GM19099 (cell line): ENCODE data around the gene KDM4C.

Experiments
- POLR2A ChIP-seq: IDR thresholded peaks from 3 replicates; pipeline ENCODE4 v1.6.1; 2011; ENCODE audit warnings: low read depth; ENCODE audit not compliant: insufficient read length; ENCODE audit errors: extremely low read depth

The KDM4C gene

DNA sequence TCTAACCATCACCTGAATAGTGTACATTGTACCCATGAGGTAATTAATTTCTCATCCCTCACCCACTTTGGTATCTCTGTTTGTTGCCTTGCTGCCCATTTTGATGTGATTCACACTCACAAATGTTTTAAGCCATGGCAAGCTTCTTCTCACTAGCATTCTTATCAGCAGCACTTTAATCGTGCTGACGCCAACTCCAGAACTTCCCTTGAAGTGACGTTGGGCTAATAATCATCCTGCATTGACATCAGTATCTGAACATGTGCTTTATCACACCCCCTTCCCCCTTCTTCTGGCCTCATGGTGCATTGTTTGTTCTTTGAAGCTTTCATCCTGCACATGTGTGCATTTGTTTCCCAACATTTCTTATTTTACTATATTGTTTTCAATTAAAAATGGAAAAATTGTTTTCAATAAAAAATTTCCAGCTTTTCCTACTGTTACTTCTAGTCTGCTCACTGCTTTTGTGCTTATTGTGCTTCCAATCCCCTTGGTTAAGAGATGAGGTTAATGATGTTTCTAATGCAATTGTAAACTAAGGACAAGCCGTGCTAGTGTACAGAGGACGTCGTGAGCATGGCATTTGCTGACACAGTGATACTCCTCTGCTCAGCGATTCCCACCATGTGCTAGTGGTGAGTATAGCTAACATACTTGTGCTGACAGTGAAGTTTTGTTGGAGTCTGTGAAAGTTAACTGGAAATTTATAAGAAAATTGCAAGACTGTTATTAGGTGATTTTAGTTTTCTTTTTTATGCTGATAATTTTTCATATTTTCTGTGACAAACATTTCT, 238.5 kb downstream of the KDM4C start:
- no peak for TF ChIP-seq POLR2A

DNA sequence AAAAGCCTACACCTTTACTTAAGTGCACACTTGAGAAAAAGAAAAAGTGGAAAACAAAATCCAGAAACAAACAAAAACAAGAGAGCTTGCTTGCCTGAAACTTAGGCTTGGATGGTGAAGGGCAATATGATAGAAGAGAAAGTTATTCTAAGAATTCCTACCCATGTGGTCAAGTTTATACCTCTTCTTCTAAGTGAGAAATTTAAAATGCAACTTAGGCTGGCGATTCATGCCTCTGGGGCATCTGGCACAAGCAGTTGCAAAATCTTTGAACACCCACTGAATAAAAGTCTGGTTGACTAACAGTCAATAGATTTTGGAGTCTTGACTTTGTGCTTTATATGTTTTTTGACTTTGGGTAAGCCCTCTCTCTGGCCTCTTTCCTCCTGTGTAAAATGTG, 239.6 kb downstream of the KDM4C start:
- no peak for TF ChIP-seq POLR2A

DNA sequence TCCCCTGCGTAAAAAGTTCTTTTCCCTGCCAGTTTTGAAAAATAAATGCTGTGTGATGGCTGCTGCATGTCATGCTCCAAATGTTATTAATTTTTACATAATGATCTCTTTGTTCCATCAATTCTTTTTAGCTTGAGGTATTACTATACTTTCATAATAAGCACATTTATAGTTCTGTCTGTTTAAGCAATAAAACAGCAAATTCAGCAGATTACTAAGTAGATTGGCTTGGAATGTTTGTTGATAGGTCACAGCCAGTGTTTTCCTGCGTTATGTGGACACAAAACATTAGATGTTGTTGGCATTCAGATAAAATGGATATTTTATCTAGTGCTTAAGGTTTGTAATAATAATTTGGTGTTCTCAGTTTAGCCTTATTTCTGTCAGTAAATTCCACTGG, 242.0 kb downstream of the KDM4C start:
- no peak for TF ChIP-seq POLR2A

DNA sequence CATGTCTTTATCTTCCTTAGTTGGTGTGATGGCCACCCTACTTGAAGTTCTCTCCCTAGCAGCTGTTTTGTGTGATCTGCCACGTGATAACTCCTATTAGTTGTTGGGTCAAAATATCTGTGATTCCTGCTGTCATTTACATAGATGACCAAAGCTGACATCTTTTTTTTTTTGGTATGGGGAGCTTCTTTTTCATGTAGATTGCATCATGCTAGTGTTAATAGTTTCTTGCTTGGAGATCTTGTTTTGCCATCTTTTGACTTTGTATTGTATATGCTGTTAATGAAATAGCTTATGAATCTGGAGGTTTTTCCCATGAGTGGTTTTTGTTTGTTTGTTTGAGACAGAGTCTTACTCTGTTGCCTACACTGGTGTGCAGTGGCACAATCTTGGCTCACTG, 243.8 kb downstream of the KDM4C start:
- no peak for TF ChIP-seq POLR2A

DNA sequence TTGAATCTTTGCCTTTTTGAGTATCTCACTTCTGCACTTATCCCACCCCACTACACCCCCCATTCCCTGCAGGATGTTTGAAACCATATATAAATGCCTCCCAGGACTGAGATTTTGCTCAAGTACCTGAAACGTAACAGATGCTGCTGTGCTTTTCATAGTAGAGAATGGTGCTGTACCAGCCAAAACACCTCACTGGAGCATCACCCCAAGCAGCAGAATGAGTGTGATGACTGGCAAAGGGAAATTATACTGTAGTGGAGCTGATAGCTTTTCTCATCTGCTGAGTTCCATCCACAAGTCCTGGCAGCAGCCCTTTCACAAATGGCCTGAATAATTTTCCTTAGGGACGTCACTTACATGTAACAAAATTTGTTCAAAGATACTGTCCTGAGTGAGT, 246.1 kb downstream of the KDM4C start:
- TF ChIP-seq POLR2A = no peak

DNA sequence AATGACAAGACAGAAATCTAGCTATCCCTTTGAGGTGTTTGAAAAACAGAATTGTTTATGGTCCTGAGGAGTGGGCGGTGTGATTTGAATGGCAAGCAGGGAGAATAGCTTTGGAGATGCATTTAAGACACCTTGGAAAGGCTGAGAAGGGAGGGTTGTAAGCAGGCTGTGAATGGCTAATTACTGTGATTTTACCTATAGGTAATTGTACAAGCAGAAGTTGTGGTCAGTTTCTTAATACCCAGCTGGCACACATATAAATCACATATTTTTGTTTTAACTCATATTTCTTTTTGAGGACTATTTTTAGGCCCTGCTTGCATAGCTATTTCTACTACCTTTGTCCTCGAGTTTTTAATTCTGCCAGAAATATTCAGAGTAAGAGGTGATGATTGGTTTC, 248.6 kb downstream of the KDM4C start:
- TF ChIP-seq POLR2A = no peak

DNA sequence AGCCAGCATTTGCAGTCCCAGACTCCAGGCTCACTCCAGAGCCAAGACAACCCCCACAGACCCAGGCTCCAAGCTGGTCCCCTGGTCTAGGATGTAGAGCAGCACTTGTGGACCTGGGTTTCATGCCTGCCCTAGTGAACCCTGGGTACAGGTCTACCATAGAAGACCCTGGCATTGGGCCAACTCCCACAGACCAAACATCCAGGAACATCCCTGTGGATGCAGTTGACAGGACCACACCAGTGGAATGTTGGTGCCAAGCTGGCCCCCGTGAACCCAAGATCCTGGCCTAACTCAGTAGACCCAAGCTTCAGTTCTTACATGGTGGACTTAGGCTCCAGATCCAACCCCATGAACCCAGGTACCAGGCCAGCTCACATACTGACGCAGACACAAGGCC, 250.6 kb downstream of the KDM4C start:
- TF ChIP-seq POLR2A = no peak

DNA sequence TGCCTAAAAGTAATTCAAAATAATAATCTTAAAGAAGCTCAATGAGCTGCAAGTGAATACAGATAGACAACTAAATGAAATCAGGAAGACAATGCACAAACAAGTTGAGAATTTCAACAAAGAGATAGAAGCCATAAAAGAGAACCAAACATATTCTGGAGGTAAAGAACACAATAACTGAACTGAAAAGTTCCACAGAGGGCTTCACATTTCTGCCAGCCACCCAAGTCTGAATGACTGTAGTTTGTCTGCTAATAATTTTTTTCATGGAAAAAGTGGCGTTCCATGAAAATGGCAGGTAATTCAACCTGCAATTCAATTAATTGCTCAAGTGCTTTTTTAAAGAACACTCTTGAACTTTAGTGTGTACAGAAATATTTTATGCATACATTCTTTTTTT, 251.3 kb downstream of the KDM4C start:
- no peak for TF ChIP-seq POLR2A

DNA sequence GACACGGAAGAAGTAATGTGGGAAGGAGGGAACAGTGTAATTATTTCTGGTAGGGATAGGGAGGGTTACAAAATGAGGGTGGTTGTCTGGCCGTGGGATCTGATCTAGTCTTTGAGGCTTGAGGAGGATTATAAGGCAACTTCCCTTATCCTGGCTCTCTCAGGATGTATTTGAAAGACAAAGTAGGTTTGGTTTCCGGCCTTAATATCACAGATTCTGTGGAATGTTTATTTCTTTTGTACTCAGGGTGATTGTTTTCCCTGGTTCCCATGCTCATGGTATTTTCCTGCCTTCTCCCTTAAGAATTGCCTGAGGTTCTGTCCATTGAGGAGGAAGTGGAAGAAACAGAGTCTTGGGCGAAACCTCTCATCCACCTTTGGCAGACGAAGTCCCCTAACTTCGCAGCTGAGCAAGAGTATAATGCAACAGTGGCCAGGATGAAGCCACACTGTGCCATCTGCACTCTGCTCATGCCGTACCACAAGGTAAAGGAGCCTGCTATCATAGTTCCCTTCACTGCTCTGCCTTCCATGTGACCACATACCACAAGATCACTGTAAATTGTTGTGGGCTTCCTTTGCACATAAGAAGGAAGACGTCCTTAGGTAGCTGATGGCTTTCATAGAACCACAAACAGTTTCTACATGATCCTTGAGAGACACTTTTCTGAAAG, 253.8 kb downstream of the KDM4C start:
- no peak for TF ChIP-seq POLR2A

DNA sequence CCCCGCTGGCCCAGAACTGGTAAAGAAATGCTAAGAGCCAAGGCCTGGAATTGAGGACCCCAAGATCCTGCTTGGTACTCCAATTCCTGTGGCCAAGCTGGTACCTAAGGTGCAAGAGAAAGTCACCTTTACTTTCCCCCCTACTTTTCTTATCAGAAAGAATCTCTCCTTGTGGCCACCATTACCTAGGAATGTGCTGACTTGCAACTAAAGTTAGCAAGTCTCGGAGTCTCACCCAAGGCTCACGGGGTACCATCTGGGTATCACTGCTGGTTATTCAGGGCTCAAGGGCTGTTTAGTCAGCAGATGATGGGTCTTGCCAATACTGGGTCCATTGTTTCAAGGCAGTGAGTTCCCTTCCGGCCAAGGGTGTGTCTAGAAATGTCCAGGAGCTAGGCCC, 270.2 kb downstream of the KDM4C start:
- TF ChIP-seq POLR2A = no peak

DNA sequence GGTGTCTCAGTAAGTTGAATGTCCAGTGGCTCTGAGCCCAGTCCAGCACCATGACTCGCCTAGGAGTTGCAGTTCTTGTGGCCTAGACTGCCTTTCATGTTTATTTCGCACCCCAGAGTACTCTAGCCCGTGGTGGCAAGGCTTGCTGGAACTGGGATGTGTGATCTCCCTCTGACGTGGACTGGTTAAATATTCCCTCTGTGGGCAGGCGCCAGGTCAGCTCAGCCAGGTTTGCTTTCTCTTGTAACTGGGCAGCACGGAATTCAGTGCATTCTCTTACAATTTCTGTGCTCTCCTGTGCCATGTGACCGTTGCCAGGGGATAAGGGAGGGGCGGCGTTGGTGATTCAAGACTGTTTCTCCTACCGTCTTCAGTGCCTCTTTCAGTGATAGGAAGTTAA, 270.8 kb downstream of the KDM4C start:
- TF ChIP-seq POLR2A = no peak

DNA sequence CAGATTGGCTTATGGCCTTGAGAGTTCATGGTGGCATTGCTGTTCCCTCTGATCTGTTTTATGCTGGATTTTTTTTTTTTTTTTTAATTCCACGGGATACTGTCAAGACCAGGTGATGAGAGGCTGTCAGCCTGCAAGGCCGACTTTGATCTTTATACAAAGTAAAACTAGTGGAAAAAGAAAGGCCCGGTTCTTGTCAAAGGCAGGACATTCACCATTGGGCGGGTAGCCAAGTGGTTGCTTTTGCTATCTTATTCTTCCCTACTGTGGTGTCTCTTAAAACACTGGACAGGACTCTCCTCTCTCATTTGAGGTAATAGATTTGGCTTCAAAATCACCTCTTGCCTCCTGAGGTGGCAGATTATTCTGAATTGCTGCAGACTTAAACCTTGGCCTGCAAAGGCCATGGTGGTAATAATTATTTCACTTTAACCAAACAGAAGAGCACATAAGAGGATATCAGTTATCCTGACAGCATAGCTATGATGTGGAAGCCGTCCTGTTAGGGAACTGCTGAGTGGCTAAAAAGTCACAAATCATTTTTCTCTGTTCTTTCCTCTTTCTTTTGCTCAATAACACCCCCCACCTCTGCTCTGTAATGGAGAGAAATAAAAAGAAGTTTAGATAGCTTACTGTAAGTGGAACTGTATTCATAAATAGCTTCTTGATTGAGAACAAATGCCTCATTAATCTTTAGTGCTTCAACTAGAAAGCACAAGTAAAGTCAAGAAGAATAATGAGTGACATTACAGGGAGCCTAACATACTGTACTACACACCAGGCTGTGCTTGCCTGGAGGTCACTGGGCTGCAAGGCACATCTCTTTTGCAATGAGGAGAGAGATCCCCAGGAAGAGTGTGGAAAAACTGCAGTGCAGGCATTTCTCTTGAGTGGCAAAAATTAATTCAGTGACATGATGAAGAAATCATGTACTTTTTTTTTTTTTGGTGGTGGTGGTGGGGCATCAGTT, 275.6 kb downstream of the KDM4C start:
- no peak for TF ChIP-seq POLR2A

DNA sequence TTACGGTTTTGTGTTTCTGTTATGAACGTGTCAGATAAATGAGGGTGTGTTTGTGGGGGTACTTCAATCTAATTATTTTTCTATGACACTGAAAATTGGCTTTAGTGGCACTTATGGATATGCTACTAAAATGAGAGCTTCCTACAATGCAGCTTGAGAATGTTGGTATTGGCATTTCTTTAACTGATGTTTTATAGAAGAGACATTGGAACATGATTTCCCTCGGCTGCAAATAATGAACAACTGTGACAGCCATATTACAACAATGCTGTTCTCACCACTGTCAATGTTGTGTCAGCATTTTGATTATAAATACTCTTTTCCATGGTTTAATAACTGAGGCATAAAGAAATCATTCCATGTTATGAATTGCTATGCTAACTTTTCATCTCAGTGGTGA, 279.4 kb downstream of the KDM4C start:
- TF ChIP-seq POLR2A = no peak

DNA sequence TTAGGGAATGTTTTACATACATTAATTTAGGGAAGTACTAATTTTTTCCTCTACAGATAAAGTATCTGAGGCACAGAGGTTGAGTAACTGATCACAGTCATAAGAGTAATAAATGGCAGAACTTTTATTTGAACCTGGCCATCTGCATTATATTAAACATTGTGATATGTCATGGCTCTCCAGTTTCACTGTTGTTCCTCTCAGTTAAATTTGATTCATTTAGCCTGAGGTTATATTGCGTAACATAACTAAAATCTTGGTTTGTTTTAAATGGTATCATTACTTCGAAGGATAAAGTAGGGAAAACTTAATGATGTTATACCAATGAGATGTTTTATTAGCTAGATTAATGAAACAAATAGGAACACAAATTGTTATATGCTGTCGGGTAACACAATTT, 284.4 kb downstream of the KDM4C start:
- no peak for TF ChIP-seq POLR2A

DNA sequence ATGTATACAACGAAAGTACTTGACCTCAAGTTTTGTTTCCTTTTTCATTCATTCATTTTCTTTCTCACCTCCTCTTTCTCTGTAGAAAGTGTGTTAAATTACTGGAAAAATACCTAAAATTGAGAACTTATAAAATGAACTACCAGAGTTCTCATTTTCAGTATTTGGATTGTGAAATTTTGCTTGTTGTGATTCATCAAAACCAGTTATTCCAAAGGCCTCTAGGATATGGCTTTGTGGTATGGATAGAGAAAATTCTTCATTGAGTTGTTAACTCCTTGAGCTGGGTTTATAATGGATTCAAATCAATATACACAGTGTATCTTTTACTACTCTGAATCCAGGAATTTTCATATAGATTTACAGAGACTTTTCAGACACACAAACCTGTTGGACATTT, 287.6 kb downstream of the KDM4C start:
- no peak for TF ChIP-seq POLR2A
